Adrenal gland (tissue), 12 donors: ENCODE data around the gene CFAP74. TPM values are rescaled to one million over a fixed set of nuclear protein-coding genes. Genes with fewer than 3 reads are reported as not detected.

Source experiments
- DNase-seq, 7 donors: peaks; one replicate each; pipeline ENCODE4 v3.0.0-alpha.2; 2019 to 2020
- H3K27ac ChIP-seq, 5 donors: fragments of 200-600 bp; sonication (generic) in 4 of 5; 1 replicate in 3 of 5; 2 replicates in 2 of 5; pipeline versions ENCODE4 v1.5.1 to v1.8.0; 2016 to 2020; ENCODE audit warnings: mild to moderate bottlenecking in 1 of 5
- H3K27me3 ChIP-seq: fragments of 200-600 bp; 2 replicates; pipeline ENCODE4 v1.8.0; 2021
- H3K36me3 ChIP-seq, 2 donors: fragments of 200-600 bp; replicated peaks in 1 of 2; 1 replicate in 1 of 2; 2 replicates in 1 of 2; pipeline versions ENCODE4 v1.5.1 to v1.8.0; 2018 to 2022
- H3K4me1 ChIP-seq, 2 donors: fragments of 200-600 bp; replicated peaks in 1 of 2; 1 replicate in 1 of 2; 2 replicates in 1 of 2; pipeline versions ENCODE4 v1.5.1 to v1.8.0; 2018 to 2021
- H3K4me3 ChIP-seq, 4 donors: fragments of 200-600 bp; sonication (generic) in 3 of 4; one replicate each; pipeline ENCODE4 v1.5.1; 2016 to 2018
- H3K9me3 ChIP-seq, 3 donors: fragments of 200-600 bp; sonication (generic) in 1 of 3; replicated peaks in 1 of 3; 1 replicate in 2 of 3; 2 replicates in 1 of 3; pipeline versions ENCODE4 v1.5.1 to v1.8.0; 2016 to 2021
- POLR2A ChIP-seq, 2 donors: fragments of 450-650 bp; IDR thresholded peaks; one replicate each; pipeline ENCODE4 v1.6.1; 2017; ENCODE audit warnings: antibody characterized with exemption in 2 of 2, mild to moderate bottlenecking in 2 of 2, moderate library complexity in 1 of 2
- WGBS, 4 donors: extraction: QIAGEN DNeasy Blood & Tissue Kit in 2 of 4; methylation state at CpG; one replicate each; pipeline versions ENCODE4 v1.1.5 to v1.1.7; 2013 to 2017; 5-methylcytosine and 5-hydroxymethylcytosine counted together
- intact Hi-C, 2 donors: fragments of 100-400 bp; cut with DNase I; formaldehyde crosslinking; loops; one replicate each; pipeline versions ENCODE4 v1.14.1 to v1.15.0; 2022 to 2023
- polyA plus RNA-seq, 3 donors: library from polyadenylated mRNA; stranded (reverse); fragments of 200-250 nt in 2 of 3; fragments of 350-450 nt in 1 of 3; fragmentation: Illumina TruSeq in 1 of 3; extraction: RNeasy Lipid Tissue Mini Kit (QIAGEN cat#74804) in 1 of 3; gene quantifications; one replicate each; pipeline ENCODE4 v1.2.3, GENCODE V29; 2013 to 2014
- total RNA-seq, 9 donors: library from RNA; depleted of rRNA in 4 of 9; stranded (reverse); fragments of >200 nt in 4 of 9; fragments of 120-200 nt in 1 of 9; fragmentation: NEBNext Ultra II Directional in 1 of 9; extraction: Animal tissue kit (Norgen Biotek cat#: 25700) in 1 of 9; gene quantifications; one replicate each; pipeline versions ENCODE4 v1.1.0 to v1.2.4, GENCODE V29; 2013 to 2023
- TF ChIP-seq, protein P1 (sequence below), 6 experiments: fragments of 450-650 bp in 4 of 6; fragments of 200-600 bp in 2 of 6; sonication (generic) in 1 of 6; IDR thresholded peaks; 1 replicate in 5 of 6; 2 replicates in 1 of 6; pipeline versions ENCODE4 v1.5.1 to v1.8.0; 2016 to 2021; ENCODE audit warnings: antibody characterized with exemption in 6 of 6, mild to moderate bottlenecking in 2 of 6, moderate library complexity in 1 of 6
- donor health status: healthy with polysubstance abuse.
- donor health status: Bipolar disorder and iron deficiency.
- donor health status: DM: yes; HTN: yes; CAD: no.
- donor health status: DM: no; HTN: no; CAD: no.
- donor health status: DM: no; HTN: no; CAD: no.
- donor health status: DM: yes; HTN: yes; CAD: no.

The CFAP74 gene
- total and polyA plus RNA-seq, 12 donors, result 0.11 to 7.6 (median 2.8) TPM; not detected in 1

DNA sequence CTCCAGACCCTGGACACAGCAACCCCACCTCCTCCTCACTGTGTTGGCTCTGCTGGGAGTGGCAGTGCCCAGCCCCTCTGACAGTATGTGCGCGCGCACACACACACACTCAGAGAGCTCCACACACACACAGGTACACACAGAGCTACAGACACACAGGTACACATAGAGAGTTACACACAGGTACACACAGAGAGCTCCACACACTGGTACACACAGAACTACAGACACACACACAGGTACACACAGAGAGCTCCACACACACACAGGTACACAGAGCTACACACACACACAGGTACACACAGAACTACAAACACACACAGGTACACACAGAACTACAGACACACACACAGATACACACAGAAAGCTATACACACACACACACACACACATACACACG lies 40.3 kb upstream of the CFAP74 start:
- WGBS, 4 donors, result 91 to 98% (median 94%) methylated on average over 4 of the region's 4 CpGs

DNA sequence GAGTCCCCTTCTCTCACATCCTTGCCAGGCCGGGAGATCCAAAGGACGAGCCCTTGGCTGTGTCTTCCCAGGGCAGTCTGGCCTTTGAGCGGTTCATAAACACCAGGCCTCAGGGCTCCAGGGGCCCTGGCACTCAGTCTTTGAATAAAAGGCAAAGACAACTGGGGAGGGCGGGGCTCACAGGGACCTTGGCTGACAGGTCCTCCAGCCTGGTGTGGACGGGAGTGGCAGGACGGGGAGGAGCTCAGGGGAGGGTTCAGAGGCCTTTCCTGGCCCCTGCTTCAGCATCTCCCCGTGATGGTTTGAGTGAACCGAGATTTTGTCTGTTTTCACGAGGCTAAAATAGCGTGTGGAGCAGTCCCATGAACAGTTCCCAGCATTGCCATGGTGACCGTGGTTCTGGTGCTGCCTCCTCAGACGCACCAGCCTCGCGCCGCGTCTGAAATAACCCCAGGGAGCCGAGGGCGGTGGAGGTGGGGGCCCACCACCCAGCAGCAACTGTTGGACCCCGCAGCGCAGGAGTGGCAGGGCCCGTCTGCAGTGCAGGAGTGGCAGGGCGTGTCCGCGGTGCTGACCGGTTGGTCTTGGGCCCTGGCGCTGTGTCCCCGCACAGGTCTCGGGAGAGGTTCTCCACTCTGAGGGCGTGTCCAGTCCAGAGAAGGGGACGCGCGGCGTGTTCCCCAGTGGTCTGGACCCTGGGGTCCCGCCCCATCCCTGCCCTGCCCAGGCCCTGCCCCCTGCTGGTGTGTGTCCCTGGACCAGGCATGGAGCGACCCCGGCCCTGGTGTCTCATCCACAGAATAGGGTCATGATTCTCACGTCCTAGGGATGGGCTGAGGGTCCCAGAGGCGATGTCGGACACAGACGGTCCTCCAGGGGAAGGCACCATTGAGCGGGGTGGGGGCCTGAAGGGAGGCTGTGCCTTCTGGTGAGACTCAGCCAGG lies 39.5 kb upstream of the CFAP74 start:
- no peaks in the 10 kb centered on the region for H3K27me3 ChIP-seq
- intact Hi-C loops, result loop anchor here in 1 of 2 donors (5.0 kb wide), 1 partner anchor 86 kb away; no protein-coding TSS in a partner anchor
- no peaks in the 10 kb centered on the region for H3K36me3 ChIP-seq
- H3K27ac ChIP-seq, result no peak overlapping the region
- no peaks in the 10 kb centered on the region for H3K9me3 ChIP-seq
- peaks cover 3 to 14% of the 10 kb centered on the region in 2 donors for H3K4me1 ChIP-seq
- DNase-seq, result no peak
- TF ChIP-seq, protein P1, sequence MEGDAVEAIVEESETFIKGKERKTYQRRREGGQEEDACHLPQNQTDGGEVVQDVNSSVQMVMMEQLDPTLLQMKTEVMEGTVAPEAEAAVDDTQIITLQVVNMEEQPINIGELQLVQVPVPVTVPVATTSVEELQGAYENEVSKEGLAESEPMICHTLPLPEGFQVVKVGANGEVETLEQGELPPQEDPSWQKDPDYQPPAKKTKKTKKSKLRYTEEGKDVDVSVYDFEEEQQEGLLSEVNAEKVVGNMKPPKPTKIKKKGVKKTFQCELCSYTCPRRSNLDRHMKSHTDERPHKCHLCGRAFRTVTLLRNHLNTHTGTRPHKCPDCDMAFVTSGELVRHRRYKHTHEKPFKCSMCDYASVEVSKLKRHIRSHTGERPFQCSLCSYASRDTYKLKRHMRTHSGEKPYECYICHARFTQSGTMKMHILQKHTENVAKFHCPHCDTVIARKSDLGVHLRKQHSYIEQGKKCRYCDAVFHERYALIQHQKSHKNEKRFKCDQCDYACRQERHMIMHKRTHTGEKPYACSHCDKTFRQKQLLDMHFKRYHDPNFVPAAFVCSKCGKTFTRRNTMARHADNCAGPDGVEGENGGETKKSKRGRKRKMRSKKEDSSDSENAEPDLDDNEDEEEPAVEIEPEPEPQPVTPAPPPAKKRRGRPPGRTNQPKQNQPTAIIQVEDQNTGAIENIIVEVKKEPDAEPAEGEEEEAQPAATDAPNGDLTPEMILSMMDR (IDR thresholded peaks at IDR 0.05), result no peak
- no peak for TF ChIP-seq POLR2A (IDR thresholded peaks at IDR 0.05)
- H3K4me3 ChIP-seq, result no peak overlapping the region
- WGBS, 4 donors, result 80 to 86% (median 83%) methylated on average over 14 to 41 of the region's 41 CpGs

More for the DNA sequence above, 40.3 kb upstream of the CFAP74 start:
- TF ChIP-seq, protein P1 (IDR thresholded peaks at IDR 0.05), result no peak
- TF ChIP-seq POLR2A (IDR thresholded peaks at IDR 0.05), result no peak
- Histone ChIP-seq H3K36me3 (no peaks in the 10 kb centered on the region), H3K4me1 (peaks cover 3 to 14% of the 10 kb centered on the region in 2 donors), H3K27ac (no peak overlapping the region), H3K4me3 (no peak overlapping the region), H3K27me3 (no peaks in the 10 kb centered on the region), H3K9me3 (no peaks in the 10 kb centered on the region)
- intact Hi-C loops, result loop anchor here in 1 of 2 donors (5.0 kb wide), 1 partner anchor 87 kb away; no protein-coding TSS in a partner anchor
- DNase-seq, result no peak

DNA sequence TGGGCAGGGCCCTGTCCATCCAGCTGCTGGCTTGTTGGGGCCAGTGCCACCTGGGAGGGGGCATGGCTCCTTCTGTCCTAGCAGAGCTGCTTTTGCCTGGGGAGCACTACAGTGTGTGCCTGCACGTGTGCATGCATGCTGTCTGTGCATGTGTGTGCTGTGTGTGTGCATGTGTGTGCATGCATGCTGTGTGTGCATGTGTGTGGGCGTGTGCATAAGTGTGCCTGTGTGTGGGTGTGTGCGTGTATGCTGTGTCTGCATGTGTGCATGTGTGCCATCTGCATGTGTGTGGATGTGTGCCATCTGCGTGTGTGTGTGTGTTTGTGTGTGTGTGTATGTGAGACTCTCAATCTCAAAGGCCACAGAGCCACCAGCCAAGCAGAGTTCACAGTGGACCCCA lies 38.3 kb upstream of the CFAP74 start:
- Histone ChIP-seq H3K4me3 (no peak overlapping the region), H3K4me1 (peaks cover 3 to 14% of the 10 kb centered on the region in 2 donors), H3K36me3 (no peaks in the 10 kb centered on the region), H3K27me3 (no peaks in the 10 kb centered on the region), H3K9me3 (no peaks in the 10 kb centered on the region), H3K27ac (no peak overlapping the region)
- DNase-seq, result no peak
- intact Hi-C loops, result loop anchor here in 1 of 2 donors (5.0 kb wide), 1 partner anchor 85 kb away; no protein-coding TSS in a partner anchor
- TF ChIP-seq, protein P1 (IDR thresholded peaks at IDR 0.05), result no peak
- TF ChIP-seq POLR2A (IDR thresholded peaks at IDR 0.05), result no peak
- WGBS, 4 donors, result 56 to 84% (median 79%) methylated on average over 2 to 4 of the region's 4 CpGs

DNA sequence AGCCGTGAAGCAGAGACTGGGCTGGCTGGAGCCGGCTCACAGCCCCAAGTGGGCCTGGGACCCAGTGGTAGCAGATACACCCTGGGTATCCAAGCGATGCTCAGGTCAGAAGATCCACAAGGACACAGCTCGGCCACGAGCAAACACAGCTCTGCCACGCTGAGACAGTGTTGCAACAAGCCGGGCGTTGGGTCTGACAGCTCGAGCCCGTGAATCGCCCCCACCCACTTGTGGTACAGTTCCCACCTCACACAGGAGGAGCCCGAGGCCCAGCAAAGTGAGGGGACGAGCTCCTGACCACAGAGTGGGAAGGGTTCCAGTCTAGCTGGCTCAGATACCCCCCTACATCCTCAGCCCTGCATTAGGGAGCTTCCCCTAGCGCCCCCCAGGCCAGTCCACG lies 37.7 kb upstream of the CFAP74 start:
- intact Hi-C loops, result loop anchor here in 1 of 2 donors (5.0 kb wide), 1 partner anchor 84 kb away; no protein-coding TSS in a partner anchor
- 82 to 94% (median 84%) methylated on average over 3 to 15 of the region's 15 CpGs for WGBS, 4 donors

More for the DNA sequence above, 37.7 kb upstream of the CFAP74 start:
- peaks cover 3 to 14% of the 10 kb centered on the region in 2 donors for H3K4me1 ChIP-seq
- H3K9me3 ChIP-seq, result no peaks in the 10 kb centered on the region
- H3K27me3 ChIP-seq, result no peaks in the 10 kb centered on the region
- H3K27ac ChIP-seq, result no peak overlapping the region
- no peaks in the 10 kb centered on the region for H3K36me3 ChIP-seq
- H3K4me3 ChIP-seq, result no peak overlapping the region
- no peak for TF ChIP-seq POLR2A (IDR thresholded peaks at IDR 0.05)
- TF ChIP-seq, protein P1 (IDR thresholded peaks at IDR 0.05), result no peak
- DNase-seq, result no peak
